GM19035 (cell line): ENCODE measurements around the gene HIPK3.
A peak's percentile ranks its signal among the peaks of the same experiment; 100 is the strongest.
"Not testable (repeated sequence)": the region's sequence is repeated elsewhere in the genome, so short reads cannot be mapped to it uniquely, and the experiment has no call there.

Source experiments
- ATAC-seq: cut with Tn5 transposase; IDR thresholded peaks from one replicate; pipeline ENCODE4 v1.9.1; 2021; ENCODE audit not compliant: unreplicated experiment

The HIPK3 gene

GRCh38 chr11:33257160-33257896, at the start of gene HIPK3:
Gene HIPK3 (plus strand): TSS chr11:33257381.
- ATAC-seq, result peak; percentile 80

GRCh38 chr11:33207408-33207985, 49.7 kb upstream of the HIPK3 start:
- ATAC-seq, result no peak

- no peak for ATAC-seq
Measured at GRCh38 chr11:33208150-33208549, 49.0 kb upstream of the HIPK3 start.

- ATAC-seq, result no peak
Measured at GRCh38 chr11:33211153-33211552, 46.0 kb upstream of the HIPK3 start.

- ATAC-seq, result no peak
Measured at GRCh38 chr11:33211580-33211979, 45.6 kb upstream of the HIPK3 start.

- no peak for ATAC-seq
Measured at GRCh38 chr11:33214187-33214586, 43.0 kb upstream of the HIPK3 start.

GRCh38 chr11:33214767-33215166, 42.4 kb upstream of the HIPK3 start:
- ATAC-seq, result no peak

- not testable (repeated sequence) for ATAC-seq
Measured at GRCh38 chr11:33216676-33217075, 40.5 kb upstream of the HIPK3 start.

GRCh38 chr11:33222052-33222750, 35.0 kb upstream of the HIPK3 start:
- no peak for ATAC-seq

GRCh38 chr11:33225371-33225770, 31.8 kb upstream of the HIPK3 start:
- ATAC-seq, result no peak

- no peak for ATAC-seq
Measured at GRCh38 chr11:33227578-33228261, 29.5 kb upstream of the HIPK3 start.

GRCh38 chr11:33234397-33235190, 22.6 kb upstream of the HIPK3 start:
- no peak for ATAC-seq

- no peak for ATAC-seq
Measured at GRCh38 chr11:33237039-33237597, 20.1 kb upstream of the HIPK3 start.

- ATAC-seq, result no peak
Measured at GRCh38 chr11:33242575-33242974, 14.6 kb upstream of the HIPK3 start.

- ATAC-seq, result not testable (repeated sequence)
Measured at GRCh38 chr11:33243654-33244053, 13.5 kb upstream of the HIPK3 start.

GRCh38 chr11:33248416-33248971, 8.7 kb upstream of the HIPK3 start:
- no peak for ATAC-seq

GRCh38 chr11:33256031-33256812, 959 bp upstream of the HIPK3 start:
- ATAC-seq, result no peak

GRCh38 chr11:33256813-33257159, 395 bp upstream of the HIPK3 start:
- ATAC-seq, result no peak

GRCh38 chr11:33257897-33258630, 883 bp downstream of the HIPK3 start:
- peak; percentile 38 for ATAC-seq
